ENCODE data around the gene RAB21.
A peak's percentile ranks its signal among the peaks of the same experiment; 100 is the strongest.

RAB21 gene, protein sequence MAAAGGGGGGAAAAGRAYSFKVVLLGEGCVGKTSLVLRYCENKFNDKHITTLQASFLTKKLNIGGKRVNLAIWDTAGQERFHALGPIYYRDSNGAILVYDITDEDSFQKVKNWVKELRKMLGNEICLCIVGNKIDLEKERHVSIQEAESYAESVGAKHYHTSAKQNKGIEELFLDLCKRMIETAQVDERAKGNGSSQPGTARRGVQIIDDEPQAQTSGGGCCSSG

GRCh38 chr12:71754461-71755145 lies at the start of gene RAB21:
RAB21 (plus strand) TSS chr12:71754863; CDS start chr12:71755130, 267 bp downstream.
- H3K27me3 Mint-ChIP-seq = peaks cover 3% of the 10 kb centered on the region
- peak within 1 kb of the TSS; percentile 95 for H3K4me3 Mint-ChIP-seq
- H3K9me3 Mint-ChIP-seq = peaks cover 6% of the 10 kb centered on the region
- peaks cover 43% of the 10 kb centered on the region for H3K4me1 Mint-ChIP-seq
- H3K36me3 Mint-ChIP-seq = peaks cover 23% of the 10 kb centered on the region
- peak within 1 kb of the TSS; percentile 97 for H3K27ac Mint-ChIP-seq

GRCh38 chr12:71704920-71705319 lies 49.7 kb upstream of the RAB21 start:
- peaks cover 5% of the 10 kb centered on the region for H3K9me3 Mint-ChIP-seq
- no peaks in the 10 kb centered on the region for H3K27me3 Mint-ChIP-seq
- H3K4me1 Mint-ChIP-seq = peaks cover 15% of the 10 kb centered on the region
- no peak overlapping the region for H3K27ac Mint-ChIP-seq
- peaks cover 2% of the 10 kb centered on the region for H3K36me3 Mint-ChIP-seq
- no peak overlapping the region for H3K4me3 Mint-ChIP-seq

- H3K4me3 Mint-ChIP-seq = no peak overlapping the region
- H3K9me3 Mint-ChIP-seq = peaks cover 29% of the 10 kb centered on the region
- H3K36me3 Mint-ChIP-seq = peaks cover 11% of the 10 kb centered on the region
- peaks cover 2% of the 10 kb centered on the region for H3K27me3 Mint-ChIP-seq
- peaks cover 15% of the 10 kb centered on the region for H3K4me1 Mint-ChIP-seq
- no peak overlapping the region for H3K27ac Mint-ChIP-seq
Observed at GRCh38 chr12:71708658-71709057, 46.0 kb upstream of the RAB21 start.

- H3K4me3 Mint-ChIP-seq = no peak overlapping the region
Observed at GRCh38 chr12:71710276-71711125, 44.2 kb upstream of the RAB21 start.

GRCh38 chr12:71718611-71719010 lies 36.1 kb upstream of the RAB21 start:
- no peak overlapping the region for H3K27ac Mint-ChIP-seq
- H3K27me3 Mint-ChIP-seq = no peaks in the 10 kb centered on the region
- peaks cover 14% of the 10 kb centered on the region for H3K9me3 Mint-ChIP-seq
- H3K36me3 Mint-ChIP-seq = peaks cover 3% of the 10 kb centered on the region
- no peak overlapping the region for H3K4me3 Mint-ChIP-seq
- H3K4me1 Mint-ChIP-seq = no peaks in the 10 kb centered on the region

More at GRCh38 chr12:71710276-71711125, 44.2 kb upstream of the RAB21 start:
- Mint-ChIP-seq H3K36me3 (peaks cover 14% of the 10 kb centered on the region), H3K27ac (no peak overlapping the region), H3K9me3 (peaks cover 35% of the 10 kb centered on the region), H3K4me1 (peaks cover 15% of the 10 kb centered on the region), H3K27me3 (peaks cover 2% of the 10 kb centered on the region)

GRCh38 chr12:71719647-71720370 lies 34.9 kb upstream of the RAB21 start:
- Mint-ChIP-seq H3K27me3 (no peaks in the 10 kb centered on the region), H3K9me3 (peaks cover 13% of the 10 kb centered on the region), H3K4me1 (no peaks in the 10 kb centered on the region), H3K4me3 (no peak overlapping the region), H3K36me3 (no peaks in the 10 kb centered on the region), H3K27ac (no peak overlapping the region)

GRCh38 chr12:71721783-71722505 lies 32.7 kb upstream of the RAB21 start:
- Mint-ChIP-seq H3K36me3 (no peaks in the 10 kb centered on the region), H3K4me3 (no peak overlapping the region), H3K27me3 (no peaks in the 10 kb centered on the region), H3K9me3 (no peaks in the 10 kb centered on the region), H3K4me1 (no peaks in the 10 kb centered on the region), H3K27ac (no peak overlapping the region)

DNA sequence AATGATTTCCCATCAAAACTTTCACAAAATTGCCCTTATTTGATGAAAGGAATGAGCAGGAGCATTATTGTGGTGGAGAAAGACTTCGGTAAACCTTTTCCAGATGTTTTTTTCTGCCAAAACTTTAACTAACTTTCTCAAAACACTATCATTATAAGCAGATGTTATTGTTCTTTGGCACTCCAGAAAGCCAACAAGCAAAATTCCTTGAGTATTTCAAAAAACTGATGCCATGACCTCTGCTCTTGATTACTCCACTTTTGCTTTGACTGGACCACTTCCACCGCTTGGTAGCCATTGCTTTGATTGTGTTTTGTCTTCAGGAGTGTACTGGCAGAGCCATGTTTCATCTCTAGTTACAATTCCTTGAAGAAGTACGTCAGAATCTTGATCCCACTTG lies 29.7 kb upstream of the RAB21 start:
- Mint-ChIP-seq H3K4me1 (no peaks in the 10 kb centered on the region), H3K27ac (no peak overlapping the region), H3K27me3 (no peaks in the 10 kb centered on the region), H3K4me3 (no peak overlapping the region), H3K9me3 (no peaks in the 10 kb centered on the region), H3K36me3 (no peaks in the 10 kb centered on the region)

DNA sequence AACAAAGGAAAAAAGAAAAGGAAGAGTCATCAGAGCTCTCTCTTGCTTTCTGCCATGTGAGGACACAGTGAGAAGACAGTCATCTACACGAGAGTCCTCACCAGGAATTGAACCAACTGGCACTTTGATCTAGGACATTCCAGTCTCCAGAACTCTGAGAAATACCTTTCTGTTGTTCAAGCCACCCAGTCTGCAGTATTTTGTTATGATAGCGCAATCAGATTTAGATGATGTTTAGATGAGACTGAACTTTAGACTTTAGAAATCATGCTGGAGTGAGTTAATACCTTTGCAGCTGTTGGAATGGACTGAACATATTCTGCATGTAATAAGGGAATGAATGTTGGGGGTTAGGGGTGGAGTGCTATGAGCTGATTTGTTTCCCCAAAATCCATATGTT lies 28.1 kb upstream of the RAB21 start:
- no peak overlapping the region for H3K4me3 Mint-ChIP-seq
- no peaks in the 10 kb centered on the region for H3K36me3 Mint-ChIP-seq
- no peaks in the 10 kb centered on the region for H3K9me3 Mint-ChIP-seq
- no peaks in the 10 kb centered on the region for H3K4me1 Mint-ChIP-seq
- H3K27me3 Mint-ChIP-seq = no peaks in the 10 kb centered on the region
- H3K27ac Mint-ChIP-seq = no peak overlapping the region

DNA sequence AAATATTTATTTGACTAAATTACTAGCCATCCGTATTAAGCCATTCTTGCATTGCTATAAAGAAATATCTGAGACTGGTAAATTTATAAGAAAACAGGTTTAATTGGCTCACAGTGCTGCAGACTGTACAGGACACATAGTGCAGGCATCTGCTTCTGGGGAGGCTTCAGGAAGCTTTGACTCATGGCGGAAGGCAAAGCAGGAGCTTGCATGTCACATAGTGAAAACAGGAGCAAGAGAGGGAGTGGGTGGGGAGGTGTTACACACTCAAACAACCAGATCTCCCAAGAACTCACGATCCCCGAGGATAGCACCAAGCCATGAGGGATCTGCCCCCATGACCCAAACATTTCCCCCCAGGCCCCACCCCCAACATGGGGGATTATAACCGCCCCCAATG lies 26.7 kb upstream of the RAB21 start:
- Mint-ChIP-seq H3K4me1 (no peaks in the 10 kb centered on the region), H3K27me3 (no peaks in the 10 kb centered on the region), H3K9me3 (no peaks in the 10 kb centered on the region), H3K27ac (no peak overlapping the region), H3K4me3 (no peak overlapping the region), H3K36me3 (no peaks in the 10 kb centered on the region)

DNA sequence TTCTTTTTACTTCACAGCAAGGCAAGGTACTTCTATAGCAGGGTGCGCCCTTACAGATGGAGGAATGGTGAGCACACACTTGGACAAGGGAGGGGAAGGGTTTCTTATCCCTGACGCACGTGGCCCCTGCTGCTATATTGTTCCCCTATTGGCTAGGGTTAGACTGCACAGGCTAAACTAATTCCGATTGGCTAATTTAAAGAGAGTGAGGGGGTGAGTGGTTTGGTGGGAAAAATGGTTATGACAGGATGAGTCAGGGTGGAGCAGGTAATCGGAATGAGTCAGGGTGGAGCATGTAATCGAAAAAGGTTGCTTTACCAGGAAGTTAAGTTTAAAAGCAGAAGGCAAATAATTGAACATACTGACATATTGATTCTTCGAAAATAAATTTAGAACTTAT lies 23.7 kb upstream of the RAB21 start:
- Mint-ChIP-seq H3K9me3 (no peaks in the 10 kb centered on the region), H3K36me3 (no peaks in the 10 kb centered on the region), H3K4me3 (no peak overlapping the region), H3K4me1 (no peaks in the 10 kb centered on the region), H3K27me3 (no peaks in the 10 kb centered on the region), H3K27ac (no peak overlapping the region)

DNA sequence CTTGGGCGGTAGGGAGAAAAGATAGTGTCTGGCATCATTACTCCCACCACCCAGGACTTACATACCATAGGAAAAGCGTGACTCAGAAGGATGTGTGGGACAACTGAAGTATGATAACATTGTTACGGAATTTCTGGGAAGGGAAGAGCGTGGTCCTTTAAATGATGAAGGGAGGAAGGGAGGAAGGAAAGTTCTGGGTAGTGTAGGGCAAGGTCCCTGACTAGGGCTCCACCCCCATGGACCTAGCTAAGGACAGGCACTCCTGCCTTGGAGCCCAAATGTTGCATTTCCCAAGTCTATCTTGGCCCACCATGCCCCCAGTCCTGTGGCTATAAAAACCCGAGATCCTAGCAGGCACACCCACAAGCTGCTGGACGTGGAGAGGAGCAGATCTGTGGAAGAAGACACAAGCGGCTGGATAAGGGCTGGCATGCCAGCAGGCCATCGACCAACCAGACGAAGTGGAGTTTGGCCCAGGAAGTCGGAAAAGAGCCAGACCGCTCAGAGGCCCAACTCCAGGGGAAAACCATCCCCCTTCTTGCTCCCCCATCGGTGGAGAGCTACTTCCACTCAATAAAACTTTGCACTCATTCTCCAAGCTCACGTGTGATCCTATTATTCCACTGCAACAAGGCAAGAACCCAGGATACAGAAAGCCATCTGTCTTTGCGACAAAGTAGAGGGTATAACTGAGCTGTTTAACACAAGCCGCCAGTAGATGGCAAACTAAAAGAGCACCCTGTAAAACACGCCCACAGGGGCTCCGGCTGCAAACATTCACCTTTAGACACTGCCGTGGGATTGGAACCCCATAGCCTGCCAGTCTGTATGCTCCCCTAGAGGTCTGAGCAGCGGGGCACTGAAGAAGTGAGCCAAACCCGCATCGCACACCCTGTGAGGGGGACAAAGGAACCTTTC lies 23.0 kb upstream of the RAB21 start:
- H3K36me3 Mint-ChIP-seq = no peaks in the 10 kb centered on the region
- no peaks in the 10 kb centered on the region for H3K27me3 Mint-ChIP-seq
- H3K27ac Mint-ChIP-seq = no peak overlapping the region
- no peak overlapping the region for H3K4me3 Mint-ChIP-seq
- no peaks in the 10 kb centered on the region for H3K4me1 Mint-ChIP-seq
- H3K9me3 Mint-ChIP-seq = no peaks in the 10 kb centered on the region

DNA sequence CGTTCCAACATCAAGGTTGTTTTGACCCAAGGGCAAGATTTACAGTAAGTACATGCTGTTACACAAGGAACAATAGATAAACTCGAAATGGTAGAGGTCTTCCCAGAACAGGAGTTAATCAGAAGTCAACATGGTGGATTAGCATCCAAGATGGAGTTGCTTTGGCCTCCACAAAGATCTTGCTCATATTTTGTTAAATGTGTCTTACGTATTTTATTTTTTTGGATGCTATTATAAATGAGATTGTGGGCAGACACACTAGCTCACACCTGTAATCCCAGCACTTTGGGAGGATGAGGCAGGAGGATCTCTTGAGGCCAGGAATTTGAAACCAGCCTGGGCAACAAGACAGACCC lies 22.3 kb upstream of the RAB21 start:
- no peaks in the 10 kb centered on the region for H3K27me3 Mint-ChIP-seq
- no peaks in the 10 kb centered on the region for H3K4me1 Mint-ChIP-seq
- no peak overlapping the region for H3K27ac Mint-ChIP-seq
- H3K36me3 Mint-ChIP-seq = no peaks in the 10 kb centered on the region
- H3K9me3 Mint-ChIP-seq = no peaks in the 10 kb centered on the region
- H3K4me3 Mint-ChIP-seq = no peak overlapping the region

- Mint-ChIP-seq H3K4me1 (no peaks in the 10 kb centered on the region), H3K36me3 (no peaks in the 10 kb centered on the region), H3K27me3 (no peaks in the 10 kb centered on the region), H3K9me3 (no peaks in the 10 kb centered on the region), H3K4me3 (no peak overlapping the region), H3K27ac (no peak overlapping the region)
Observed at GRCh38 chr12:71737197-71737596, 17.5 kb upstream of the RAB21 start.
